Transverse colon (tissue), 3 donors: ENCODE results near the gene OR2V1.

Experiments
- POLR2A ChIP-seq: fragments of 450-650 bp; IDR thresholded peaks from one replicate; pipeline ENCODE4 v1.6.1; 2016; ENCODE audit warnings: antibody characterized with exemption, mild to moderate bottlenecking, moderate library complexity
- TF ChIP-seq, protein P1 (sequence below), 5 experiments: fragments of 200-600 bp in 3 of 5; fragments of 450-650 bp in 2 of 5; sonication (generic) in 3 of 5; IDR thresholded peaks; 1 replicate in 2 of 5; 2 replicates in 3 of 5; pipeline ENCODE4 v1.5.1; 2016 to 2017; ENCODE audit warnings: antibody characterized with exemption in 5 of 5, inconsistent platforms in 3 of 5, mild to moderate bottlenecking in 2 of 5, moderate library complexity in 1 of 5

DNA sequence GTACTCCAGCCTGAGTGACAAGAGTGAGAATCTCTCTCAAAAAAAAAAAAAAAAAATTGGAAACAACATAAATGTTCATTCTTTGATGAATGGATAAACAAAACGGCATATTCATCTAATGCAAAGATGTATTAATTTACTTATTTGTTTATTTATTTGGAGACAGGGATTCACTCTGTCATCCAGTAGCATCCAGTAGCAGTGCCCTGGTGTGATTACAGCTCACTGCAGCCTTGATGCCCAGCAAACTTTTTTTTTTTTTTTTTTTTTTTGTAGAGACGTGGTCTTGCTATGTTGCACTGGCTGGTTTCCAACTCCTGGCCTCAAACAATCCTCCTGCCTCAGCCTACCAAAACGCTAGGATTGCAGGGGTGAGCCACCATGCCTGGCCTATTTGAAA lies 40.8 kb upstream of the OR2V1 start:
- TF ChIP-seq POLR2A: no peak
- TF ChIP-seq, protein P1, sequence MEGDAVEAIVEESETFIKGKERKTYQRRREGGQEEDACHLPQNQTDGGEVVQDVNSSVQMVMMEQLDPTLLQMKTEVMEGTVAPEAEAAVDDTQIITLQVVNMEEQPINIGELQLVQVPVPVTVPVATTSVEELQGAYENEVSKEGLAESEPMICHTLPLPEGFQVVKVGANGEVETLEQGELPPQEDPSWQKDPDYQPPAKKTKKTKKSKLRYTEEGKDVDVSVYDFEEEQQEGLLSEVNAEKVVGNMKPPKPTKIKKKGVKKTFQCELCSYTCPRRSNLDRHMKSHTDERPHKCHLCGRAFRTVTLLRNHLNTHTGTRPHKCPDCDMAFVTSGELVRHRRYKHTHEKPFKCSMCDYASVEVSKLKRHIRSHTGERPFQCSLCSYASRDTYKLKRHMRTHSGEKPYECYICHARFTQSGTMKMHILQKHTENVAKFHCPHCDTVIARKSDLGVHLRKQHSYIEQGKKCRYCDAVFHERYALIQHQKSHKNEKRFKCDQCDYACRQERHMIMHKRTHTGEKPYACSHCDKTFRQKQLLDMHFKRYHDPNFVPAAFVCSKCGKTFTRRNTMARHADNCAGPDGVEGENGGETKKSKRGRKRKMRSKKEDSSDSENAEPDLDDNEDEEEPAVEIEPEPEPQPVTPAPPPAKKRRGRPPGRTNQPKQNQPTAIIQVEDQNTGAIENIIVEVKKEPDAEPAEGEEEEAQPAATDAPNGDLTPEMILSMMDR (IDR thresholded peaks at IDR 0.05): no peak
